ENCODE data around the gene TSNAXIP1.

The TSNAXIP1 gene

GRCh38 chr16:67806428-67807147, at the start of gene TSNAXIP1, which contains the start of gene RANBP10:
TSNAXIP1 (plus strand) TSS chr16:67806889; CDS start chr16:67807150, 261 bp downstream.
RANBP10 (minus strand) TSS chr16:67806560; CDS start chr16:67806536, 24 bp downstream.
- peak; percentile 99 for DNase-seq

- DNase-seq, result no peak
Measured at GRCh38 chr16:67758006-67758405, 48.7 kb upstream of the TSNAXIP1 start.

DNA sequence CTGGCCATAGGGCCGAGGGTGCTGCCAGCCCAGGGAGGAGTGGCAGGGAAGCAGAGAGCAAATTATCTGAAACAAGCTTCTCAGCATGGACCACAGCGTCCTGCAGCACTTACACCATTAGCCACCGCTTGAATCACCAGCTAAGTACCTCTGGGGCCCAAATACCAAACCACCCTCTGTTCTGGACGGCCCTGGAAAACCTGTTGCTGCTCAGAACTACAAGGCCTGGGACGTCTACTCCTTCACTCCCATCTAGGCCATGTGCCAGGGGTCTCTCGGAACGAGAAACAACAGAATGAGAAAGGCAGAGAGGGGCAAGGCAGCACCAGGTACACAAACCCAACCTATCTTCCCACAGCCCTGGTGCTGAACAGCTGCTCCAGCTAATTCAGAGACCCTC, 47.7 kb upstream of the TSNAXIP1 start:
- no peak for DNase-seq

DNA sequence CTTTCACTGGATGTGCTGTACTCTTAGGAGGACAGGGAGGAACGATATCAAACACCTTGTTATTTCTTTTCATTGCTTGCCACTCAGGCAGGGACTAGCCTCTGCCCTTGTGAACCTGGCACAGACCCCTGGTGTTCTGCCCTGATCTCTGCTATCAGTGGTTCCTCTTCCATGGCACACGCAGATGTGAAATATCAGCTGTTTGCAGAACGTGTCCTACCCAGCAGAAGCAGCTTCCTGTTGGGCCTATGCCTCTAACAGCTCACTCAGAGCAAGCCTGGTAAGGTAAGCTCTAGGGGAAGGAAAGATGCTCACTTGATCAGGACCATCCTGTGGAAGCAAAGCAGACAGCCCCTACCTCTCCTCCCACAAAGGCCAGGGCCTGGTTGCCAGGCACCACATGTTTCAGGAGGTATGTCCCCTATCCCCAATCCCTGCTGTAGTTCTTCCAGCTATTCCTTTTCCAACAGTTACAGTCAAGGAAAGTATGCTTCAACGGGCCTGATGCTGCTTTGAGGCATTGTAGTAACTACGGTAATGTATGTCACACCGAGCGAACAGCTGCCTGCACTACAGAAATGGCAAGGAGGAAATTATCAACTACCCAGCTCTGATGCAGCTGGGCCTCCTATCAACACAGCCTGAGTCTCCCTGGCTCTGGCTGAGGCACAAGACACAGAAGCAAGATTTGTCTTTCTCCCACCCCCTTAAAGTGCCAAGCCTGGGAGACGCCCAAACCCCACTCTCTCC, 46.3 kb upstream of the TSNAXIP1 start:
- no peak for DNase-seq

GRCh38 chr16:67760956-67761230, 45.8 kb upstream of the TSNAXIP1 start:
- DNase-seq, result no peak

DNA sequence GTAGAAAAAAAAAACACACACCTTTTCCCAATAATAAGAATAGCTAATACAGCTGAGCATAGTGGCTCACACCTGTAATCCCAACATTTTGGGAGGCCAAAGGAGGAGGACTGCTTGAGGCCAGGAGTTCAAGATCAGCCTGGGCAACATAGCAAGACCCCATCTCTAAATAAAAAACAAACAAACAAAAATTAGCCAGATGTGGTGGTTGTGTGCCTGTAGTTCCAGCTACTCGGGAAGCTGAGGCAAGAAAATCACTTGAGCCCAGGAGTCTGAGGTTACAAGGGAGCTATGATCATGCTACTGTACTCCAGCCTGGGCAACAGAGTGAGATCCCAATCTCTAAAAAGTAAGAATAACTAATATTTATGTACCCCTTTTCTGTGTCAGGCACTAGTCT, 44.8 kb upstream of the TSNAXIP1 start:
- DNase-seq, result no peak

GRCh38 chr16:67762385-67762784, 44.3 kb upstream of the TSNAXIP1 start:
- no peak for DNase-seq

- no peak for DNase-seq
Measured at GRCh38 chr16:67763066-67763465, 43.6 kb upstream of the TSNAXIP1 start.

DNA sequence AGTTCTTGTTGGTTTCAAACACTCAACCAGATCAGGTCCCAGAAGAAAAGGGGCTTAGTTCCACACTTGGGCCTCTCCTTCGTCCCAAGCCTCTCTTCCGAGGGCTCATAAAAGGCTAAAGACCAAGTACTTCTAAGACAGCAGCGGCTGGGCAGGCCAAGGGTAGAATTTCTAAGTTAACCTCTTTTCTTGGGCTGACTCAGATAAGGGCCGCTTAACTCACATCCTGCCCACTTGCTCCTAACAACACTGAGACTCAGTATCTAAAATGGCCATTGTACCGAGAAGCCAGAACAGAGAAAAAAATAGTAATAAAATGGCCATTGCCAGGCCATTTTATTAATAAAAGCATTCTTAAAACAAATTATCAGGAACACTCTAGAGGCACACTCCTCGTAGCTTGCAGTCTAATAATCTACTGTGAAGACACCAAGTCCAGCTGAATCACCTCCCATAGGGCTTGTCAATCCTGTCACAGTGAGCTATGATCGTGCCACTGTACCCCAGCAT, 42.5 kb upstream of the TSNAXIP1 start:
- DNase-seq, result no peak

DNA sequence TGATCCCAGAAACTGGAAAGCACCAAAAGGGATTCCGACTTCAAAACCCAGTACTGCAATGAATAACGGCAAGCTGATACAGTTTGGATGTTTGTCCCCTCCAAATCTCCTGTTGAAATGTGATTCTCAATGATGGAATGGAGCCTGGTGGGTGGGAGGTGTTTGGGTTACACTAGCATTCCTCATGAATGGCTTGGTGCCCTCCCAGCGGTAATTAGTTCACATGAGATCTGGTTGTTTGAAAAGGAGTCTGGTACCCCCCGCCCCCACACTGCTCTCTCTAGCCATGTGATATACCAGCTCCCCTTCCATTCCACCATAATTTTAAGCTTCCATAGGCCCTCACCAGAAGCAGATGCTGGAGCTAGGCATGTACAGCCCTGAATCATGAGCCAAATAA, 40.4 kb upstream of the TSNAXIP1 start:
- DNase-seq, result no peak

GRCh38 chr16:67767953-67768352, 38.7 kb upstream of the TSNAXIP1 start:
- no peak for DNase-seq

DNA sequence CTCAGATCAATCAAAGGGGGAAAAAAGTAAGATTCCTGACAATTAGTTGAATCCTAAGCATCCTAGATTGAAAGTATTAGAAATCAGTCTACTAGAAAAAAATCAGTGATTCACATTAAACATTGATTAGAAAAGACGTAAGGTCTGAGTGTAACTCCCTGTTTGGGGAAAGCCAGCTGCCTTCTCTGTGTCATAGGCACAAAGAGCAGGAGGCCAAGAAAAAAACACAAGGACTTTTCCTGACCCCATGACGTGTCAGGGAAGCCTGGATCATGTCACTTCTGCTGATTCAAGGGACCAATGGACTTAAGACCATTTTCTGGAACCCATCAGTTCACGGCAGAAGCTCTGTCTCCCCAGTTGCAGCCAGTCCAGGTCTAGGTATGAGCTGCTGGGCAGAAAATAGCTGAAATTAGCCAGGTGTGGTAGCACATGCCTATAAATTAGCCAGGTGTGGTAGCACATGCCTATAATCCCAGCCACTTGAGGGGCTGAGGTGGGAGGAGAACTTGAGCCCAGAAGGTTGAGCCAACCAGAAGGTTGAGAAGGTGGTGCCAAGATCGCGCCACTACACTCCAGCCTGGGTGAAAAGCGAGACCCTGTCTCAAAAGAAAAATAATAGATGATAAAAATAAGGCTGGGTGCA, 36.2 kb upstream of the TSNAXIP1 start:
- DNase-seq, result no peak

DNA sequence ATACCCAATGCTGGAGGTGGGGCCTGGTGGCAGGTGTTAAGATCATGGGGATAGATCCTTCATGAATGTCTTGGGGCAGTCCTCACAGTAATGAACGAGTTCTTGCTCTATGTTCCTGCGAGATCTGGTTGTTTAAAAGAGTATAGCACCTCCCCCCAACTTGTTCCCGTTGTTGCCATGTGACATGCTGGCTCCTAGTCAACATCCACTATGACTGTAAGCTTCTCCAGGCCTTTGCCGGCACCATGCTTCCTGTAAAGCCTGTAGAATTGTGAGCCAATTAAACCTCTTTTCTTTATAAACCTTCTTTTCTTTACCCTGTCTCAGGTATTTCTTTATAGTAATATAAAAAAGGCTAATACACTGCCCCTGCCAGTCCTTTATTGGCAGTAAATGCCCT, 33.6 kb upstream of the TSNAXIP1 start:
- DNase-seq, result no peak

- no peak for DNase-seq
Measured at GRCh38 chr16:67773569-67774456, 32.9 kb upstream of the TSNAXIP1 start.

GRCh38 chr16:67774457-67774853, 32.2 kb upstream of the TSNAXIP1 start:
- no peak for DNase-seq

GRCh38 chr16:67775273-67775672, 31.4 kb upstream of the TSNAXIP1 start:
- no peak for DNase-seq

- no peak for DNase-seq
Measured at GRCh38 chr16:67779256-67780014, 27.3 kb upstream of the TSNAXIP1 start.

DNA sequence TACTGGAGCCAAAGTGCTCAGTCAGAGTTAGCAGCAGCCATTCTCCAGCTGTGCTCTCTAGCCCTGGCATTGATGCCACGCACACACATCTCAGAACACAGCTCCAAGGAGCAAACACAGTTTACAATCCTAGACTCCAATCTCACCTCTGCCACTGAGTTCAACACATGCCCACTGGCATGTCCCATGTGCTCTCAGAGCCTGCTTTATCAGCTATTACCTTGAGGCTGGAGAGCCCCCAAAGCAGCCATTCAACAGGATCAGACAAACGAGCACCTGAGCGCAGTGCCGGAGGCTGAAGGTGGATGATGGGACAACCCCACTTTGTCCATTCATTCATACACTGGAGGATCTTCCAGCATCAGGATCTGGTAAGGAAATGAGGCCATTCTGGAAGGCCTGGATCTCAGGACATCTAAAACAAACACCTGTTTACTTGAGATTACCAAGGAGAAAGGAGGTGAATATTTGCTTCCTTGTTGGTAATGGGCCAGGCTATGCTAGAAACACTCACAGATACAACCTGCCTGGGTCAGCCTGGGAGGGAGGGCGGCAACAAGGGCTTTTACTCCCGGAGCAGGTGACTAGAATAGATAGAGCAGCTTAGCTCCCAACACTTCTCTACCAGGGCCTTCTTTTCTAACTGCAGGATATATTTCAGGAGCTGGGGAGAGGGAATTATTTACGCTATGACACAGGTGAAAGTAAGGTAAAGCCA, 25.7 kb upstream of the TSNAXIP1 start:
- DNase-seq, result no peak

- no peak for DNase-seq
Measured at GRCh38 chr16:67781565-67781921, 25.1 kb upstream of the TSNAXIP1 start.

DNA sequence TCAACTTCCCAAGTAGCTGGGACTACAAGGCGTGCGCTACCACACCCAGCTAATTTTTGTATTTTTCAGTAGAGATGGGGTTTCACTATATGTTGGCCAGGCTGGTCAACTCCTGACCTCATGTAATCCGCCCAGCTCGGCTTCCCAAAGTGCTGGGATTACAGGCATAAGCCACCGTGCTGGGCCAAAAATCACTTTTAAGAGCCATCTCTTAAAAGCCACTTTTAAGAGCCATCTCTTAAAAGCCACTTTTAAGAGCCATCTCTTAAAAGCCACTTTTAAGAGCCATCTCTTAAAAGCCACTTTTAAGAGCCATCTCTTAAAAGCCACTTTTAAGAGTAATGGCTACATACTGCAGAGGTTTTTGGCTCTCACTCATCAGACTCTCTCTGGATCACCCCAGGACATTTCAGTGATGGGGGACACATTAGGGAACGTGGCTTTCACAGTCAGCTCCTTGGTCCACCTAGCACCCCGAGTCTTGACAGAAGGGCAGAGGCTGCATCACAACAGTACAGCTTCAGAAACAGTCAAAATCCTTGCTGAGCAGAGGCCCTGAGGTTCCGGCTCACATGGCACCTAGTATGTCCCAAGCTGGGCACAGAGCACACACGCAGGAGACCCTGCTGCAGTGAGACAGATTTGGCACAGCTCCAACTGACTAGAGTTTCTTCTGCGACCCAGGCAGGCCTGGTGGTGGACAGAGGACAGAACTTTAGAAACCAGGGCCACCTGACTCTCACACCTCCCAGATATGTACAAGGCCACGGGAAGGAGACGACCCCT, 23.9 kb upstream of the TSNAXIP1 start:
- DNase-seq, result no peak

DNA sequence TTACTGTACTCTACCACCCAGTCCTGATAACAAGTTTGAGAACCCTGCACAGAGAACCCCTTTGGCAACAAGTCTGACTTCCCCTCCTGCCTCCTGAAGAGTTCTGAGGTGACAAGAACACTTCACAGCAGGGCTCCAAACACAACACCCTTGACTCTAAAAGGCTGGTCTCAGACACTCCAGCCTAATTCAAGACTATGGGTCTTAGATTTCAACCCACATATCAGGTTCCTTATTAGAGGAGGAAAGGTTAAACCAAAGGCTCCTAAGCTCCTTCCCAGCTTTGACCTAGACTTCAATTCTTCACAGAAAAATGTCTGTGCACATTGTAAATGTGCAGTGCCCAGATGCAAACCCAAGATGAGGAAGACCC, 23.4 kb upstream of the TSNAXIP1 start:
- no peak for DNase-seq
